SK-N-SH (cell line): ENCODE measurements around the gene IL9. TPM values are rescaled to one million over a fixed set of nuclear protein-coding genes. Genes with fewer than 3 reads are reported as not detected.

Experiments
- CTCF ChIA-PET: fragments of 300-600, 350-600 bp; formaldehyde crosslinking; extraction: SDS; loops from one replicate; lab custom pipeline; 2021; lab: Yijun Ruan, JAX
- POLR2A ChIA-PET: fragments of 350-600 bp; sonication (Branson Sonifier 250); formaldehyde crosslinking; extraction: SDS; loops from one replicate; lab custom pipeline; 2020; ENCODE audit warnings: antibody characterized with exemption, inconsistent platforms; lab: Yijun Ruan, JAX
- DNase-seq: peaks from one replicate; pipeline ENCODE4 v3.0.0; 2012
- H2AFZ ChIP-seq: fragments of 200-600 bp; sonication (generic); 2 replicates; pipeline ENCODE4 v1.8.1; 2016; ENCODE audit warnings: antibody characterized with exemption, mild to moderate bottlenecking, low read depth
- H3F3A ChIP-seq: fragments of 200-600 bp; sonication (generic); replicated peaks from 2 replicates; pipeline ENCODE3; 2016; ENCODE audit warnings: antibody characterized with exemption, mild to moderate bottlenecking; ENCODE audit not compliant: insufficient read depth
- H3K27ac ChIP-seq, 2 experiments: fragments of 200-500 bp in 1 of 2; fragments of 200-600 bp in 1 of 2; sonication (Bioruptor generic) in 1 of 2; sonication (generic), shearing (Covaris generic) in 1 of 2; 2 replicates each; pipeline versions ENCODE4 v1.5.1 to v1.6.1; 2014 to 2016; ENCODE audit warnings: low read depth in 2 of 2, inconsistent platforms in 1 of 2, low read length in 1 of 2, mild to moderate bottlenecking in 1 of 2, mixed read lengths in 1 of 2
- H3K27me3 ChIP-seq: fragments of 200-600 bp; sonication (generic), shearing (Covaris generic); 2 replicates; pipeline ENCODE4 v1.6.1; 2016; ENCODE audit warnings: mixed run types; ENCODE audit not compliant: insufficient read depth
- H3K36me3 ChIP-seq, 2 experiments: fragments of 200-500 bp in 1 of 2; fragments of 200-600 bp in 1 of 2; sonication (Bioruptor generic) in 1 of 2; sonication (generic) in 1 of 2; replicated peaks in 1 of 2; 2 replicates each; pipeline versions ENCODE3 to v1.5.1; 2014 to 2016; ENCODE audit warnings: low read length in 1 of 2, mild to moderate bottlenecking in 1 of 2; ENCODE audit not compliant: insufficient read depth in 2 of 2, control insufficient read depth in 1 of 2
- H3K4me1 ChIP-seq, 2 experiments: fragments of 200-500 bp in 1 of 2; fragments of 200-600 bp in 1 of 2; sonication (Bioruptor generic) in 1 of 2; sonication (generic), shearing (Covaris generic) in 1 of 2; 2 replicates each; pipeline versions ENCODE4 v1.5.1 to v1.6.1; 2014 to 2016; ENCODE audit warnings: low read depth in 1 of 2, low read length in 1 of 2, mixed run types in 1 of 2; ENCODE audit not compliant: insufficient read depth in 2 of 2, control insufficient read depth in 1 of 2
- H3K4me2 ChIP-seq: fragments of 200-600 bp; sonication (generic), shearing (Covaris generic); 2 replicates; pipeline ENCODE4 v1.6.1; 2017; ENCODE audit warnings: mixed run types
- H3K4me3 ChIP-seq, 2 experiments: fragments of 200-500 bp in 1 of 2; fragments of 200-600 bp in 1 of 2; sonication (Bioruptor generic) in 1 of 2; sonication (generic), shearing (Covaris generic) in 1 of 2; 2 replicates each; pipeline versions ENCODE4 v1.5.1 to v1.8.1; 2014 to 2016; ENCODE audit warnings: low read depth in 2 of 2, inconsistent platforms in 1 of 2, low read length in 1 of 2, mild to moderate bottlenecking in 1 of 2, mixed read lengths in 1 of 2, moderate library complexity in 1 of 2
- H3K79me2 ChIP-seq: fragments of 200-600 bp; sonication (generic); 2 replicates; pipeline ENCODE4 v1.8.1; 2017; ENCODE audit warnings: mild to moderate bottlenecking; ENCODE audit not compliant: insufficient read depth
- H3K9ac ChIP-seq: fragments of 200-600 bp; sonication (generic); 2 replicates; pipeline ENCODE4 v1.6.1; 2017; ENCODE audit warnings: mixed run types
- H3K9me2 ChIP-seq: fragments of 200-600 bp; sonication (generic); 2 replicates; pipeline ENCODE4 v1.6.1; 2017; ENCODE audit warnings: mixed run types
- H3K9me3 ChIP-seq: fragments of 200-600 bp; sonication (generic); 2 replicates; pipeline ENCODE4 v1.6.1; 2017; ENCODE audit warnings: mixed run types, mild to moderate bottlenecking, moderate library complexity
- H4K20me1 ChIP-seq: fragments of 200-600 bp; sonication (generic); 2 replicates; pipeline ENCODE4 v1.6.1; 2017; ENCODE audit warnings: mild to moderate bottlenecking, mixed run types; ENCODE audit not compliant: insufficient read depth
- IRF3 ChIP-seq: fragments of 150-350 bp; IDR thresholded peaks from 2 replicates; pipeline ENCODE4 v1.6.1; 2016; ENCODE audit warnings: mild to moderate bottlenecking, low read depth, low read length
- JUND ChIP-seq: IDR thresholded peaks from 2 replicates; pipeline ENCODE4 v1.4.0; 2012
- MEF2A ChIP-seq: IDR thresholded peaks from 2 replicates; pipeline ENCODE4 v1.4.0; 2012; ENCODE audit warnings: low read depth, borderline replicate concordance
- POLR2AphosphoS5 ChIP-seq: IDR thresholded peaks from 2 replicates; pipeline ENCODE4 v1.6.1; 2012; ENCODE audit warnings: low read depth, low read length
- RAD21 ChIP-seq: IDR thresholded peaks from 2 replicates; pipeline ENCODE4 v1.6.1; 2012; ENCODE audit warnings: mild to moderate bottlenecking, low read length
- REST ChIP-seq: IDR thresholded peaks from 2 replicates; pipeline ENCODE4 v1.6.1; 2012; ENCODE audit warnings: mild to moderate bottlenecking, low read depth, low read length, moderate library complexity
- RFX5 ChIP-seq: IDR thresholded peaks from 2 replicates; pipeline ENCODE4 v1.6.1; 2012; ENCODE audit warnings: mild to moderate bottlenecking, improper control_type of control experiment, low read length
- RXRA ChIP-seq: IDR thresholded peaks from 2 replicates; pipeline ENCODE4 v1.4.0; 2012; ENCODE audit warnings: low read depth, mild to moderate bottlenecking, borderline replicate concordance
- WGBS: methylation state at CpG from one replicate; pipeline ENCODE4 v1.1.6; 2017; ENCODE audit warnings: low lambda C conversion rate; 5-methylcytosine and 5-hydroxymethylcytosine counted together
- polyA plus RNA-seq, 3 experiments: library from polyadenylated mRNA; depleted of rRNA; stranded (reverse); fragments of >200 nt; gene quantifications; 2 replicates each; pipeline ENCODE4 v1.2.3, GENCODE V29; 2012
- TF ChIP-seq, protein P1 (sequence below): IDR thresholded peaks from 2 replicates; pipeline ENCODE4 v1.4.0; 2012; ENCODE audit warnings: low read depth, borderline replicate concordance

The IL9 gene
- polyA plus RNA-seq, 1 of the 3 experiments (the other 2 are of a cell fraction) = not detected

DNA sequence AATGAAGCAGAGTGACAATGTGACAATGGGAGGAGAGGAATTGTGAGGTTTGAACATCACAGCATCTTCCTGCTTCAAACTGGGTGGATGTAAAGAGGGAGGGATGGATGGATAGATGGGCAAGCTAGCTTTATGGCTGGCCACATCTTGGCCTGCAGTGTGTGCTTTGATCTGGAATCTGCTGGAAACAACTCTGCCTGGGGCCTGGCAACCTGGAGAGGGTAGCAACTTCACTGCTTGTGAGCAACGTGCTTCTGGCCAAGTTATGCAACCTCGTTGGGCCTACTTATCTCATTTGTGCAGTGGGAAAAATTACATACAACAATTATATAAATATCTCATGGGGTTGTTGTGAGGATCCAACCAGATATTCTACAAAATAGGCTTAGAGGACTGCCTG lies 5.3 kb downstream of the IL9 start (continued):
- no peak for TF ChIP-seq RAD21
- no peak for TF ChIP-seq MEF2A
- no peak for TF ChIP-seq POLR2AphosphoS5
- TF ChIP-seq, protein P1, sequence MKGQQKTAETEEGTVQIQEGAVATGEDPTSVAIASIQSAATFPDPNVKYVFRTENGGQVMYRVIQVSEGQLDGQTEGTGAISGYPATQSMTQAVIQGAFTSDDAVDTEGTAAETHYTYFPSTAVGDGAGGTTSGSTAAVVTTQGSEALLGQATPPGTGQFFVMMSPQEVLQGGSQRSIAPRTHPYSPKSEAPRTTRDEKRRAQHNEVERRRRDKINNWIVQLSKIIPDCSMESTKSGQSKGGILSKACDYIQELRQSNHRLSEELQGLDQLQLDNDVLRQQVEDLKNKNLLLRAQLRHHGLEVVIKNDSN = no peak

- H3K79me2 ChIP-seq = no peaks in the 10 kb centered on the region
- no peaks in the 10 kb centered on the region for H3K9me2 ChIP-seq
- DNase-seq = no peak
- H3K9ac ChIP-seq = no peak overlapping the region
- no peaks in the 10 kb centered on the region for H4K20me1 ChIP-seq
- H3K4me1 ChIP-seq = peaks cover 0 to 5% of the 10 kb centered on the region in 2 experiments; a peak in 1 of 4 replicates
- no peaks in the 10 kb centered on the region for H3K36me3 ChIP-seq
- no peaks in the 10 kb centered on the region for H3K9me3 ChIP-seq
- H3K27ac ChIP-seq = no peak overlapping the region
- ChIA-PET CTCF (interaction anchor here (0.7 to 10.7 kb wide), 22 partner anchors 8 to 926 kb away, joined by 3 to 104 read pairs (median 4); partner anchors contain the start of gene IL9), POLR2A (no interaction called here)
- H3F3A ChIP-seq = no peaks in the 10 kb centered on the region
- H3K27me3 ChIP-seq = no peaks in the 10 kb centered on the region
- 0 out of 2 replicates have a peak overlapping the region, but pooled peaks have one; percentile 8 for H3K4me2 ChIP-seq
- H3K4me3 ChIP-seq = 0 out of 4 replicates have a peak overlapping the region, but pooled peaks of 1 of the 2 experiments have one; percentile 3
- H2AFZ ChIP-seq = no peak overlapping the region
- no peak for TF ChIP-seq RFX5
- no peak for TF ChIP-seq JUND
- TF ChIP-seq REST = 0 out of 2 replicates have a peak, but pooled peaks have one; percentile 30
- TF ChIP-seq RXRA = no peak
- no peak for TF ChIP-seq IRF3
- WGBS = 84% methylated on average over 12 of the region's 13 CpGs
Measured at GRCh38 chr5:135887881-135888614, 7.6 kb downstream of the IL9 start.
